Muscle of arm (tissue), 14 donors: Measurements from ENCODE around the gene SLC7A5. TPM values are rescaled to one million over a fixed set of nuclear protein-coding genes. Genes with fewer than 3 reads are reported as not detected.
"Not testable (repeated sequence)": the region's sequence is repeated elsewhere in the genome, so short reads cannot be mapped to it uniquely, and the experiment has no call there.

Source experiments
- DNase-seq: peaks from one replicate; pipeline ENCODE4 v3.0.0-alpha.2; 2013
- long read RNA-seq, 11 donors: transcript quantifications; one replicate each; lab custom pipeline, GENCODE V29; 2026
- polyA plus RNA-seq, 12 donors: library from polyadenylated mRNA; unstranded; fragments of 120-200 nt; gene quantifications; one replicate each; pipeline ENCODE4 v1.2.1, GENCODE V29; 2013; ENCODE audit not compliant: insufficient read length in 12 of 12

The SLC7A5 gene
- polyA plus RNA-seq = 10 to 100 TPM in 4 of 12 donors, 1 to 10 TPM in 7, not detected in 1; 5.7 to 11.8 (median 8.0) TPM
- long read RNA-seq, donor 1, full-length matches to known transcripts = 1 of 1 reads
- long read RNA-seq, donor 1, partial matches to known transcripts = 0 of 1 reads
- long read RNA-seq, donor 1, other reads (novel, unspliced or antisense) = 0 of 1 reads
- long read RNA-seq, donor 2, full-length matches to known transcripts = 2 of 2 reads
- long read RNA-seq, donor 2, partial matches to known transcripts = 0 of 2 reads
- long read RNA-seq, donor 2, other reads (novel, unspliced or antisense) = 0 of 2 reads
- long read RNA-seq, donor 3, full-length matches to known transcripts = 1 of 1 reads
- long read RNA-seq, donor 3, partial matches to known transcripts = 0 of 1 reads
- long read RNA-seq, donor 3, other reads (novel, unspliced or antisense) = 0 of 1 reads
- long read RNA-seq, donor 4 = 0 reads
- long read RNA-seq, donor 5, full-length matches to known transcripts = 2 of 2 reads
- long read RNA-seq, donor 5, partial matches to known transcripts = 0 of 2 reads
- long read RNA-seq, donor 5, other reads (novel, unspliced or antisense) = 0 of 2 reads
- long read RNA-seq, donor 6 = 0 reads
- long read RNA-seq, donor 7, full-length matches to known transcripts = 1 of 1 reads
- long read RNA-seq, donor 7, partial matches to known transcripts = 0 of 1 reads
- long read RNA-seq, donor 7, other reads (novel, unspliced or antisense) = 0 of 1 reads
- long read RNA-seq, donor 8, full-length matches to known transcripts = 1 of 1 reads
- long read RNA-seq, donor 8, partial matches to known transcripts = 0 of 1 reads
- long read RNA-seq, donor 8, other reads (novel, unspliced or antisense) = 0 of 1 reads
- long read RNA-seq, donor 9, full-length matches to known transcripts = 1 of 1 reads
- long read RNA-seq, donor 9, partial matches to known transcripts = 0 of 1 reads
- long read RNA-seq, donor 9, other reads (novel, unspliced or antisense) = 0 of 1 reads
- long read RNA-seq, donor 10, full-length matches to known transcripts = 2 of 2 reads
- long read RNA-seq, donor 10, partial matches to known transcripts = 0 of 2 reads
- long read RNA-seq, donor 10, other reads (novel, unspliced or antisense) = 0 of 2 reads
- long read RNA-seq, donor 11, full-length matches to known transcripts = 2 of 2 reads
- long read RNA-seq, donor 11, partial matches to known transcripts = 0 of 2 reads
- long read RNA-seq, donor 11, other reads (novel, unspliced or antisense) = 0 of 2 reads

- DNase-seq = not testable (repeated sequence)
Observed at GRCh38 chr16:87869061-87869878, at the start of gene SLC7A5. SLC7A5 (minus strand) TSS chr16:87869507; CDS start chr16:87869422, 85 bp downstream.

- peak; percentile 59 for DNase-seq
Observed at GRCh38 chr16:87918338-87918737, 49.0 kb upstream of the SLC7A5 start.

- no peak for DNase-seq
Observed at GRCh38 chr16:87917503-87917902, 48.2 kb upstream of the SLC7A5 start.

GRCh38 chr16:87914812-87915211, 45.5 kb upstream of the SLC7A5 start:
- DNase-seq = no peak

- not testable (repeated sequence) for DNase-seq
Observed at GRCh38 chr16:87914021-87914725, 44.9 kb upstream of the SLC7A5 start.

- DNase-seq = not testable (repeated sequence)
Observed at GRCh38 chr16:87912691-87913090, 43.4 kb upstream of the SLC7A5 start.

- DNase-seq = peak; percentile 78
Observed at GRCh38 chr16:87911106-87911763, 41.9 kb upstream of the SLC7A5 start.

GRCh38 chr16:87909203-87909935, 40.1 kb upstream of the SLC7A5 start:
- DNase-seq = peak; percentile 54

- not testable (repeated sequence) for DNase-seq
Observed at GRCh38 chr16:87908101-87908500, 38.8 kb upstream of the SLC7A5 start.

GRCh38 chr16:87905521-87905920, 36.2 kb upstream of the SLC7A5 start:
- not testable (repeated sequence) for DNase-seq

- DNase-seq = not testable (repeated sequence)
Observed at GRCh38 chr16:87904963-87905362, 35.7 kb upstream of the SLC7A5 start.

GRCh38 chr16:87900489-87900888, 31.2 kb upstream of the SLC7A5 start:
- not testable (repeated sequence) for DNase-seq

GRCh38 chr16:87897521-87898505, 28.5 kb upstream of the SLC7A5 start:
- no peak for DNase-seq

GRCh38 chr16:87896924-87897520, 27.7 kb upstream of the SLC7A5 start:
- DNase-seq = not testable (repeated sequence)

GRCh38 chr16:87896176-87896890, 27.0 kb upstream of the SLC7A5 start:
- not testable (repeated sequence) for DNase-seq

GRCh38 chr16:87895641-87896141, 26.4 kb upstream of the SLC7A5 start:
- DNase-seq = no peak
